Naive B cell (primary cell): ENCODE results near the gene KIAA0586. TPM values are rescaled to one million over a fixed set of nuclear protein-coding genes. Genes with fewer than 3 reads are reported as not detected.

ENCODE experiments used
- ATAC-seq, 2 donors: fragments of 150-1000 bp; cut with Tn5 transposase; 2 replicates each; pipeline ENCODE4 v1.10.0; 2021; ENCODE audit warnings: low read depth in 2 of 2, mild to moderate bottlenecking in 2 of 2, moderate library complexity in 2 of 2
- DNase-seq: peaks from one replicate; pipeline ENCODE4 v3.0.0; 2022
- H3K27ac Mint-ChIP-seq, 6 donors: one replicate each; pipeline ENCODE4 v1.8.0; 2020 to 2022; ENCODE audit warnings: mild to moderate bottlenecking in 6 of 6, mixed read lengths in 6 of 6, moderate library complexity in 5 of 6, inconsistent platforms in 2 of 6
- H3K27me3 Mint-ChIP-seq, 3 donors: one replicate each; pipeline ENCODE4 v1.8.0; 2021 to 2022; ENCODE audit warnings: mixed read lengths in 3 of 3, mild to moderate bottlenecking in 1 of 3
- H3K36me3 Mint-ChIP-seq, 2 donors: one replicate each; pipeline ENCODE4 v1.8.0; 2020 to 2022; ENCODE audit warnings: mixed read lengths in 2 of 2, inconsistent platforms in 1 of 2, mild to moderate bottlenecking in 1 of 2
- H3K4me1 Mint-ChIP-seq, 3 donors: one replicate each; pipeline ENCODE4 v1.8.0; 2020 to 2022; ENCODE audit warnings: mixed read lengths in 3 of 3, inconsistent platforms in 1 of 3, mild to moderate bottlenecking in 1 of 3, moderate library complexity in 1 of 3
- H3K4me3 Mint-ChIP-seq, 8 donors: one replicate each; pipeline ENCODE4 v1.8.0; 2020 to 2022; ENCODE audit warnings: mild to moderate bottlenecking in 8 of 8, mixed read lengths in 8 of 8, moderate library complexity in 8 of 8, inconsistent platforms in 2 of 8
- H3K9me3 Mint-ChIP-seq, 7 donors: one replicate each; pipeline ENCODE4 v1.8.0; 2020 to 2022; ENCODE audit warnings: mixed read lengths in 7 of 7, mild to moderate bottlenecking in 5 of 7, inconsistent platforms in 2 of 7, moderate library complexity in 1 of 7
- polyA plus RNA-seq, 6 donors: library from polyadenylated mRNA; unstranded; fragments of 300-500 nt; fragmentation: Illumina TruSeq; gene quantifications; one replicate each; pipeline ENCODE4 v1.2.3, GENCODE V29; 2021; ENCODE audit warnings: low read depth in 6 of 6

Gene KIAA0586
- polyA plus RNA-seq, 6 donors from 2014 or later = 8.3 to 26.1 (median 21.3) TPM

DNA sequence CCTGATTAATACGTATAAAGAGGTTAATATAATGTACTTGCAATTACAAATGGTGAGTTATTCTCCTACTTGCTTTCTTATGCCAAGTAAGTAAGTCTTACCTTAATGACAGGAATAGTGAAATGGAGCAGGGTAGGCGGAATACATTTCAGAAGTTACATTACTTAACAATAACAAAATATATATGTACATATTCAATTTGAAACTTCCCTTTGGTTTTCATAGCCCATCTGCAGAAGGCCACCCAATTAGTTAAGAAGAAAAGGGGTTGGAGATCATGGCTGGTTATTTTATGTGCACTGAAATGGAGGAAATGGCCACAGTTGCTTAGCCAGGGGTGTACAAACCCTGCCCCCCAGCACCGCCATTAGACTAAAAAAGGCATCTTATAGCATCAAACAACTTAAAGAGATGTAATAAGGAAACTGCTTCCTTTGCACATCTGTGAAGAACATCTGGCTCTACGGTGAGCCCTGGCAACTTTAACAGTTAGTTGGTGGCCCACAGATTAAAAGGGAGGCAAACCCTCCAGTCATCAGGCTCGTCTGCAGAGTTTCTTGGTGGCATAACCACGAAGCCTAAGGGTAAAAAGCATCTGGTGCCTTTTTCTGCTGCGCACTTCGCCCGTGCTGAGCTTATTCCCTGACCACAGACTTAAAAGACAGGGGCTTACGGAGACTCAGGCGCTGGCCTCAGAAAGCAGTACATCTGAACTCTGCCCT is 171.4 kb downstream of the KIAA0586 start:
- ATAC-seq (no peak), DNase-seq (no peak)
- H3K27me3 Mint-ChIP-seq = no peaks in the 10 kb centered on the region
- H3K9me3 Mint-ChIP-seq = no peaks in the 10 kb centered on the region
- no peaks in the 10 kb centered on the region for H3K36me3 Mint-ChIP-seq
- H3K4me1 Mint-ChIP-seq = no peaks in the 10 kb centered on the region
- no peak overlapping the region for H3K4me3 Mint-ChIP-seq
- no peak overlapping the region for H3K27ac Mint-ChIP-seq

GRCh38 chr14:58599707-58600106 is 172.2 kb downstream of the KIAA0586 start:
- H3K9me3 Mint-ChIP-seq = no peaks in the 10 kb centered on the region

More at GRCh38 chr14:58599707-58600106, 172.2 kb downstream of the KIAA0586 start:
- H3K36me3 Mint-ChIP-seq = no peaks in the 10 kb centered on the region
- DNase-seq = no peak
- H3K4me1 Mint-ChIP-seq = no peaks in the 10 kb centered on the region
- H3K27me3 Mint-ChIP-seq = no peaks in the 10 kb centered on the region
- no peak overlapping the region for H3K4me3 Mint-ChIP-seq
- no peak overlapping the region for H3K27ac Mint-ChIP-seq
- no peak for ATAC-seq

Other genes with a start within 250 kb of the KIAA0586 start
- gene ACTR10, start 227.6 kb upstream of the KIAA0586 start, polyA plus RNA-seq = 100 to 1,000 TPM in 1 of 6 donors, 10 to 100 TPM in 5; 66.2 to 117 (median 76.6) TPM
- 100 to 1,000 TPM; 134 to 182 (median 141) TPM for gene PSMA3, start 182.9 kb upstream of the KIAA0586 start, polyA plus RNA-seq
- gene ARID4A, start 129.2 kb upstream of the KIAA0586 start, polyA plus RNA-seq = 10 to 100 TPM; 24.1 to 52.4 (median 32.9) TPM
- not detected for gene TOMM20L, start 31.8 kb upstream of the KIAA0586 start, polyA plus RNA-seq
- 10 to 100 TPM; 48.7 to 91.0 (median 71.0) TPM for gene TIMM9, start 188 bp upstream of the KIAA0586 start, polyA plus RNA-seq
- 1 to 10 TPM in 5 of 6 donors, under 1 TPM in 1; 0.24 to 4.5 (median 2.8) TPM for gene DACT1, start 210.2 kb downstream of the KIAA0586 start, polyA plus RNA-seq